PC-3 (cell line): ENCODE results near the gene TUBB2B. TPM values are rescaled to one million over a fixed set of nuclear protein-coding genes. Genes with fewer than 3 reads are reported as not detected.

Experiments
- ATAC-seq: fragments of 200-7000 bp; cut with Tn5 transposase; 2 replicates; pipeline ENCODE4 v1.9.1; 2020; ENCODE audit warnings: mild to moderate bottlenecking, moderate library complexity
- BruUV-seq: library from RNA; stranded (reverse); fragments of 400-500 nt; replicated peaks from 2 replicates; lab custom pipeline; 2021; lab: Mats Ljungman, UMichigan
- CTCF ChIA-PET: fragments of 300-600 bp; sonication (Branson Sonifier 250); formaldehyde crosslinking; loops from one replicate; lab custom pipeline; 2022; ENCODE audit warnings: antibody characterized with exemption; lab: Charles Lee
- POLR2A ChIA-PET: fragments of 300-600 bp; sonication (Branson Sonifier 250); formaldehyde crosslinking; loops from one replicate; lab custom pipeline; 2022; ENCODE audit warnings: antibody characterized with exemption; ENCODE audit not compliant: unreplicated experiment; lab: Charles Lee
- DNase-seq: peaks from one replicate; pipeline ENCODE4 v3.0.0-alpha.2; 2015
- H2AFZ ChIP-seq: fragments of 300-600 bp; sonication (generic); 2 replicates; pipeline ENCODE4 v1.6.0; 2016; ENCODE audit warnings: antibody characterized with exemption, low read length
- H3F3A ChIP-seq: fragments of 300-600 bp; sonication (generic); one replicate; pipeline ENCODE4 v1.6.0; 2017; ENCODE audit warnings: antibody characterized with exemption, low read length, control low read depth, mild to moderate bottlenecking; ENCODE audit not compliant: unreplicated experiment
- H3K27ac ChIP-seq: fragments of 300-600 bp; sonication (generic); 2 replicates; pipeline ENCODE4 v1.5.1; 2016; ENCODE audit warnings: mild to moderate bottlenecking, low read length
- H3K27me3 ChIP-seq: fragments of 300-600 bp; sonication (generic); 2 replicates; pipeline ENCODE4 v1.6.1; 2016; ENCODE audit warnings: low read length, mixed read lengths
- H3K36me3 ChIP-seq: fragments of 300-600 bp; sonication (generic); 2 replicates; pipeline ENCODE4 v1.6.1; 2016; ENCODE audit warnings: low read depth, mixed run types, low read length, mixed read lengths
- H3K4me1 ChIP-seq: fragments of 300-600 bp; sonication (generic); 2 replicates; pipeline ENCODE4 v1.5.1; 2016; ENCODE audit warnings: low read length; ENCODE audit not compliant: insufficient read depth
- H3K4me2 ChIP-seq: fragments of 300-600 bp; sonication (generic); 2 replicates; pipeline ENCODE4 v1.6.0; 2016; ENCODE audit warnings: low read length
- H3K4me3 ChIP-seq: fragments of 300-600 bp; sonication (generic); 2 replicates; pipeline ENCODE4 v1.5.1; 2016; ENCODE audit warnings: mild to moderate bottlenecking, low read length, mixed read lengths
- H3K79me2 ChIP-seq: fragments of 300-600 bp; sonication (generic); 2 replicates; pipeline ENCODE4 v1.6.1; 2017; ENCODE audit warnings: low read length, mixed read lengths
- H3K9ac ChIP-seq: fragments of 300-600 bp; sonication (generic); 2 replicates; pipeline ENCODE4 v1.6.0; 2016; ENCODE audit warnings: mild to moderate bottlenecking, low read length
- H3K9me2 ChIP-seq: fragments of 300-600 bp; sonication (generic); replicated peaks from 2 replicates; pipeline ENCODE4 v1.6.1; 2016; ENCODE audit warnings: mixed run types, low read length, mixed read lengths
- H3K9me3 ChIP-seq: fragments of 300-600 bp; sonication (generic); 2 replicates; pipeline ENCODE4 v1.6.1; 2016; ENCODE audit warnings: low read length, mixed read lengths
- H4K20me1 ChIP-seq: fragments of 300-600 bp; sonication (generic); 2 replicates; pipeline ENCODE4 v1.6.1; 2016; ENCODE audit warnings: low read length, mixed read lengths
- EZH2 ChIP-seq: fragments of 300-600 bp; sonication (generic); IDR thresholded peaks from one replicate; pipeline ENCODE4 v1.6.1; 2017; ENCODE audit warnings: antibody characterized with exemption, mild to moderate bottlenecking, low read length; ENCODE audit not compliant: unreplicated experiment
- EZH2phosphoT487 ChIP-seq: fragments of 300-600 bp; sonication (generic); IDR thresholded peaks from 2 replicates; pipeline ENCODE4 v1.6.1; 2018; ENCODE audit warnings: mild to moderate bottlenecking, antibody characterized with exemption, low read length, borderline replicate concordance
- intact Hi-C: fragments of 100-400 bp; cut with micrococcal nuclease; formaldehyde crosslinking; loops from 2 replicates; pipeline ENCODE4 v1.9.0; 2023
- total RNA-seq: library from RNA; depleted of rRNA; stranded (reverse); fragments of >200 nt; gene quantifications from 2 replicates; pipeline ENCODE4 v1.2.3, GENCODE V29; 2014
- TF ChIP-seq, protein P1 (sequence below): fragments of 300-600 bp; sonication (generic); conservative IDR thresholded peaks from 2 replicates; pipeline ENCODE4 v1.5.1; 2017; ENCODE audit warnings: antibody characterized with exemption, low read depth, mild to moderate bottlenecking, low read length

Gene TUBB2B
- total RNA-seq, 1 experiment from 2014 or later = 6.5 TPM

DNA sequence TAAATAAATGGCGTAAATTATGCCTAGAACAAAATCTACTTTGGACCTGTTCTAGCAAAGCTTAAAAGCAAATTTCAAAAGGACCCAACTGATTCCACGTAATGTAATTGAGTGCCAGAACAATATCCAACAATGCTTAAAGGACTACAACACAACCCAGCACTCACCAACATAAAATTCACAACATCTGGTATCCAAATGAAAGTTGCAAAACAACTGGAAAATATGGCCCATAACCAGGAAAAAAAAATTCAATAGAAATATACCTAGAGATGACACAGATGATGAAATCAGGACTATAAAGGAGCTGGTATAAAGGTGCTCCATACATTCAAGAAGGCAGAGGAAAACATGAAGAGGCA, 14.1 kb downstream of the TUBB2B start:
- no TSS peak for BruUV-seq
- CTCF ChIA-PET = no interaction called here

DNA sequence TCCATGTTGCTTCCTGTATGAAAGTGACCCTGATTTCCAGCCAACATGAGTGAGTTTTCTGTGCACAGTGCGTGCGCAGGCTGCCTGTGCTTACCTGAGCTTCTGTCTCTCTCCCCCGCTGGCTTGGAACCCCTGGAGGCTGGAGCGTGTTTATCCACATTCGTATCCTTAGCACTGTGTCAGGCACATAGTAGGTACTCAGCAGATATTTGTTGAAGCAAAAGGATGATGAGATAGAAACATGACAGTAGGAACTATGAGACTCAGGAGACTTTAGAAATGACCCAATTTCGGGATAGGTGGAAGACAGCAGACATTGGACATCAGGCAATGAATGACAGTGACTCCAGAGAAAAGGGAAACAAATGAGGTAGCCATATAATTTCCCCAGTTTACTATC, 15.2 kb downstream of the TUBB2B start:
- CTCF ChIA-PET = no interaction called here
- no TSS peak for BruUV-seq
- no peaks in the 10 kb centered on the region for H3K27me3 ChIP-seq
- H3K79me2 ChIP-seq = no peaks in the 10 kb centered on the region
- H3K9ac ChIP-seq = no peak overlapping the region
- ATAC-seq (no peak), DNase-seq (no peak)
- TF ChIP-seq, protein P1, sequence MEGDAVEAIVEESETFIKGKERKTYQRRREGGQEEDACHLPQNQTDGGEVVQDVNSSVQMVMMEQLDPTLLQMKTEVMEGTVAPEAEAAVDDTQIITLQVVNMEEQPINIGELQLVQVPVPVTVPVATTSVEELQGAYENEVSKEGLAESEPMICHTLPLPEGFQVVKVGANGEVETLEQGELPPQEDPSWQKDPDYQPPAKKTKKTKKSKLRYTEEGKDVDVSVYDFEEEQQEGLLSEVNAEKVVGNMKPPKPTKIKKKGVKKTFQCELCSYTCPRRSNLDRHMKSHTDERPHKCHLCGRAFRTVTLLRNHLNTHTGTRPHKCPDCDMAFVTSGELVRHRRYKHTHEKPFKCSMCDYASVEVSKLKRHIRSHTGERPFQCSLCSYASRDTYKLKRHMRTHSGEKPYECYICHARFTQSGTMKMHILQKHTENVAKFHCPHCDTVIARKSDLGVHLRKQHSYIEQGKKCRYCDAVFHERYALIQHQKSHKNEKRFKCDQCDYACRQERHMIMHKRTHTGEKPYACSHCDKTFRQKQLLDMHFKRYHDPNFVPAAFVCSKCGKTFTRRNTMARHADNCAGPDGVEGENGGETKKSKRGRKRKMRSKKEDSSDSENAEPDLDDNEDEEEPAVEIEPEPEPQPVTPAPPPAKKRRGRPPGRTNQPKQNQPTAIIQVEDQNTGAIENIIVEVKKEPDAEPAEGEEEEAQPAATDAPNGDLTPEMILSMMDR = no peak
- no peak for TF ChIP-seq EZH2
- TF ChIP-seq EZH2phosphoT487 = no peak
- H4K20me1 ChIP-seq = no peaks in the 10 kb centered on the region
- H3K27ac ChIP-seq = no peak overlapping the region
- no peaks in the 10 kb centered on the region for H3K9me3 ChIP-seq
- no peaks in the 10 kb centered on the region for H3F3A ChIP-seq
- POLR2A ChIA-PET = no interaction called here
- no peak overlapping the region for H2AFZ ChIP-seq
- H3K4me1 ChIP-seq = peaks cover 18% of the 10 kb centered on the region
- no peak overlapping the region for H3K4me2 ChIP-seq
- H3K4me3 ChIP-seq = no peak overlapping the region
- H3K9me2 ChIP-seq = no peaks in the 10 kb centered on the region
- no peaks in the 10 kb centered on the region for H3K36me3 ChIP-seq
- intact Hi-C loops = no loop called here

More for the DNA sequence above, 14.1 kb downstream of the TUBB2B start:
- no peaks in the 10 kb centered on the region for H4K20me1 ChIP-seq
- no peak overlapping the region for H3K9ac ChIP-seq
- no peaks in the 10 kb centered on the region for H3K9me2 ChIP-seq
- H3K9me3 ChIP-seq = no peaks in the 10 kb centered on the region
- H3K27me3 ChIP-seq = no peaks in the 10 kb centered on the region; the same call in 1 of the 2 replicates
- no peak overlapping the region for H3K27ac ChIP-seq
- ATAC-seq (no peak), DNase-seq (no peak)
- TF ChIP-seq EZH2phosphoT487 (no peak), EZH2 (no peak)
- TF ChIP-seq, protein P1 = no peak
- H3K4me1 ChIP-seq = peaks cover 13% of the 10 kb centered on the region
- no peaks in the 10 kb centered on the region for H3F3A ChIP-seq
- H3K36me3 ChIP-seq = no peaks in the 10 kb centered on the region
- H2AFZ ChIP-seq = no peak overlapping the region
- intact Hi-C loops = no loop called here
- no peak overlapping the region for H3K4me3 ChIP-seq
- POLR2A ChIA-PET = no interaction called here
- H3K79me2 ChIP-seq = no peaks in the 10 kb centered on the region
- H3K4me2 ChIP-seq = no peak overlapping the region

DNA sequence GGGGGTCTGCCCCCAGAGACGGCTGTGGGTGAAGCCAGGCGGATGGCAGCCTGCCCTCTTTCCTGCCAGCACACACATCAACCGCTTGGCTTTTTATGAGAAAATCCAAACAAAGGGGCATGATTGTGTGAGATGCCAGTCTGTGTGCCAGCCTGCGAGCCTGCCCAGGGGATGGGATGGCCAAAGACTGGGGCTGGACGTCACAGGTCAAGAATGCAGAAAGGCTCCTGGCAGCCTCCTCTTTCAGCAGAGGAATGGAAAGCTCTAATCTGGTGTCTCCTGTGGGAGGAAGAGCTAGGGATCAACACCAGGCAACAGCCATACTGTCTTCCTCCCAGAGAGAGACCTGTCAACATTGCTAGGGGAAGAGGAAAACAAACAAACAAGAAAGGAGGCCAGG, 15.8 kb downstream of the TUBB2B start:
- Histone ChIP-seq H4K20me1 (no peaks in the 10 kb centered on the region), H3K4me3 (no peak overlapping the region), H3K79me2 (no peaks in the 10 kb centered on the region), H3K27me3 (no peaks in the 10 kb centered on the region), H2AFZ (no peak overlapping the region), H3F3A (no peaks in the 10 kb centered on the region), H3K4me2 (no peak overlapping the region), H3K27ac (no peak overlapping the region), H3K36me3 (no peaks in the 10 kb centered on the region), H3K9me3 (no peaks in the 10 kb centered on the region), H3K4me1 (peaks cover 18% of the 10 kb centered on the region), H3K9ac (no peak overlapping the region), H3K9me2 (no peaks in the 10 kb centered on the region)
- DNase-seq = no peak
- ATAC-seq = no peak
- TF ChIP-seq, protein P1 = no peak
- no peak for TF ChIP-seq EZH2phosphoT487
- no peak for TF ChIP-seq EZH2
- ChIA-PET POLR2A (no interaction called here), CTCF (interaction anchor here (0.6 kb wide), 1 partner anchor 53 kb away, joined by 3 read pairs; no protein-coding TSS in a partner anchor)
- intact Hi-C loops = no loop called here
- no TSS peak for BruUV-seq
